ENCODE data around the gene CDC42.

Gene CDC42

GRCh38 chr1:22021061-22021460, 31.4 kb upstream of the CDC42 start:
- no peak for TF ChIP-seq ZFX (IDR thresholded peaks at IDR 0.05)
- no peak for TF ChIP-seq CTCF (conservative IDR thresholded peaks at IDR 0.05)
- no peak overlapping the region for H3K27ac ChIP-seq

DNA sequence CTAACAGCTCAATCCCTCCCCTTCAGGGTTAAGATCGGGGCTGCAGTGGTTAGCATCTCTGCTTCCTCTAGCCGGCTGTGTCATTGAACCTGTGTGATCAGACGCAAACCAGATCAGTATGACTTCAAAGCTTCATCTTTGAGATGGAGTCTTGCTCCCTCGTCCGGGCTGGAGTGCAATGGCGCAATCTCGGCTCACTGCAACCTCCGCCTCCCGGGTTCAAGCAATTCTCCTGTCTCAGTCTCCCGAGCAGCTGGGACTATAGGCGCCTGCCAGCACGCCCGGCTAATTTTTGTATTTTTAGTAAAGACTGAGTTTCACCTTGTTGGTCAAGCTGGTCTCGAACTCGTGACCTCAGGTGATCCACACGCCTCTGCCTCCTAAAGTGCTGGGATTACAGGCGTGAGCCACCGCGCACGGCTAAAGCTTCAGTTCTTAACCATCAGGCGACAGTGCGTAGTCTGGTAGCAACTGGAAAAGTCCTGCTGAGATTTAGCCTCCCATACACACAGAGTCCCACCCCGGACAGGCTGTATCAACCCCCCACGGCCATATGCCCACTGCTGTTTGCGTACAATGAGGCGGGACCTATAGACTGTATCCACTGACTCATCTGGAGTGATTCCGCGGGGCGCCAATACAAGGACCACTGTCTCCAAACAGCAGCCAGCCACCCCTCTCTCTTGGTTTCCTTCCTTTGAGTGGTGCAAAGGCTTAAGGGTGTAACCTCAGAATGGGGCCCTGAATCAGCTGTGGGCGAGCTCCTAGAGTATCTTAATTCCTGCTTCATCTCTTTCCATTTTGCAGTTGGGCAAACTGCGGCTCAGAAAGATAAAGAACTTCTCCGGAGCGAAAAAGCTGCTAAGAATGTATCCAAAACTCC, 27.8 kb upstream of the CDC42 start:
- no peak for TF ChIP-seq ZFX (IDR thresholded peaks at IDR 0.05)
- TF ChIP-seq CTCF (conservative IDR thresholded peaks at IDR 0.05) = no peak
- H3K27ac ChIP-seq = peak overlapping the region; percentile 90

- TF ChIP-seq ZFX (IDR thresholded peaks at IDR 0.05) (peak; percentile 38; the same call in 1 of the 2 replicates), CTCF (conservative IDR thresholded peaks at IDR 0.05) (no peak)
- H3K27ac ChIP-seq = peak overlapping the region; percentile 90
Observed at GRCh38 chr1:22025368-22026155, 26.9 kb upstream of the CDC42 start.

DNA sequence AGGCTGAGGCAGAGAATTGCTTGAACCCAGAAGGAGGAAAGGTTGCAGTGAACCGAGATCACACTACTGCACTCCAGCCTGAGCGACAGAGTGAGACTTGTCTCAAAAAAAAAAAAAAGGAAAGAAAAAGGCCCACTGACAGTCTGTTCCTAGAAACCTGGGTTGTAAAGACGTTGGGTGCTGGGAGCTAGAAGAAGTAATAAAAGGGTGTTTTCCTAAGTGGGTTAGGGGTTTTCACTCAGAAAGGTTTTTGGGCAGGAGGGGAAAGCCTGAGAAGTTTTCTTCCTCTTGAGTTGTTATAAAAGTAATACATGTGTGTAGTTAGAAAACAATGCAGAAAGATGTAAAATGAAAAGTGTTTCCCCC, 25.6 kb upstream of the CDC42 start:
- no peak overlapping the region for H3K27ac ChIP-seq

GRCh38 chr1:22030057-22030456, 22.5 kb upstream of the CDC42 start:
- no peak overlapping the region for H3K27ac ChIP-seq
- no peak for TF ChIP-seq ZFX (IDR thresholded peaks at IDR 0.05)
- TF ChIP-seq CTCF (conservative IDR thresholded peaks at IDR 0.05) = no peak

More for the DNA sequence above, 25.6 kb upstream of the CDC42 start:
- TF ChIP-seq ZFX (IDR thresholded peaks at IDR 0.05) (no peak), CTCF (conservative IDR thresholded peaks at IDR 0.05) (no peak)

- H3K27ac ChIP-seq = no peak overlapping the region
- TF ChIP-seq ZFX (IDR thresholded peaks at IDR 0.05) (no peak), CTCF (conservative IDR thresholded peaks at IDR 0.05) (no peak)
Observed at GRCh38 chr1:22030473-22030872, 22.0 kb upstream of the CDC42 start.

Data from C4-2B (cell line).